Esophagus squamous epithelium (tissue), 4 donors: Measurements from ENCODE around the gene C11orf21.

Experiments used
- POLR2A ChIP-seq, 4 donors: fragments of 450-650 bp; IDR thresholded peaks; one replicate each; pipeline ENCODE4 v1.6.1; 2017; ENCODE audit warnings: antibody characterized with exemption in 4 of 4, mild to moderate bottlenecking in 4 of 4, moderate library complexity in 3 of 4
- TF ChIP-seq, protein P1 (sequence below), 6 experiments: fragments of 450-650 bp in 4 of 6; fragments of 200-600 bp in 2 of 6; sonication (generic) in 2 of 6; IDR thresholded peaks; one replicate each; pipeline ENCODE4 v1.5.1; 2016 to 2019; ENCODE audit warnings: antibody characterized with exemption in 6 of 6, mild to moderate bottlenecking in 4 of 6, moderate library complexity in 4 of 6

- TF ChIP-seq, protein P1, sequence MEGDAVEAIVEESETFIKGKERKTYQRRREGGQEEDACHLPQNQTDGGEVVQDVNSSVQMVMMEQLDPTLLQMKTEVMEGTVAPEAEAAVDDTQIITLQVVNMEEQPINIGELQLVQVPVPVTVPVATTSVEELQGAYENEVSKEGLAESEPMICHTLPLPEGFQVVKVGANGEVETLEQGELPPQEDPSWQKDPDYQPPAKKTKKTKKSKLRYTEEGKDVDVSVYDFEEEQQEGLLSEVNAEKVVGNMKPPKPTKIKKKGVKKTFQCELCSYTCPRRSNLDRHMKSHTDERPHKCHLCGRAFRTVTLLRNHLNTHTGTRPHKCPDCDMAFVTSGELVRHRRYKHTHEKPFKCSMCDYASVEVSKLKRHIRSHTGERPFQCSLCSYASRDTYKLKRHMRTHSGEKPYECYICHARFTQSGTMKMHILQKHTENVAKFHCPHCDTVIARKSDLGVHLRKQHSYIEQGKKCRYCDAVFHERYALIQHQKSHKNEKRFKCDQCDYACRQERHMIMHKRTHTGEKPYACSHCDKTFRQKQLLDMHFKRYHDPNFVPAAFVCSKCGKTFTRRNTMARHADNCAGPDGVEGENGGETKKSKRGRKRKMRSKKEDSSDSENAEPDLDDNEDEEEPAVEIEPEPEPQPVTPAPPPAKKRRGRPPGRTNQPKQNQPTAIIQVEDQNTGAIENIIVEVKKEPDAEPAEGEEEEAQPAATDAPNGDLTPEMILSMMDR (IDR thresholded peaks at IDR 0.05), result no peak
- TF ChIP-seq POLR2A (IDR thresholded peaks at IDR 0.05), result no peak
Observed at GRCh38 chr11:2287091-2287490, 14.6 kb downstream of the C11orf21 start.
